HG03571 (cell line): ENCODE measurements around the gene GTF2H4.
A peak's percentile ranks its signal among the peaks of the same experiment; 100 is the strongest.
"Not testable (repeated sequence)": the region's sequence is repeated elsewhere in the genome, so short reads cannot be mapped to it uniquely, and the experiment has no call there.

ENCODE experiments used
- ATAC-seq: cut with Tn5 transposase; IDR thresholded peaks from one replicate; pipeline ENCODE4 v1.9.1; 2021; ENCODE audit not compliant: unreplicated experiment

GTF2H4 gene

GRCh38 chr6:30907758-30908591 is at the start of gene GTF2H4:
TSS of gene GTF2H4 (plus strand) at chr6:30908207.
- ATAC-seq, result peak; percentile 92

- not testable (repeated sequence) for ATAC-seq
These were observed 48.3 kb upstream of the GTF2H4 start for GRCh38 chr6:30859726-30860125.

- ATAC-seq, result no peak
These were observed 46.6 kb upstream of the GTF2H4 start for GRCh38 chr6:30861257-30862048.

- no peak for ATAC-seq
These were observed 45.7 kb upstream of the GTF2H4 start for GRCh38 chr6:30862156-30862875.

GRCh38 chr6:30864325-30864724 is 43.7 kb upstream of the GTF2H4 start:
- ATAC-seq, result no peak

GRCh38 chr6:30869241-30869749 is 38.7 kb upstream of the GTF2H4 start:
- ATAC-seq, result not testable (repeated sequence)

GRCh38 chr6:30870546-30870945 is 37.5 kb upstream of the GTF2H4 start:
- ATAC-seq, result no peak

GRCh38 chr6:30871592-30872183 is 36.3 kb upstream of the GTF2H4 start:
- ATAC-seq, result no peak

- ATAC-seq, result no peak
These were observed 34.8 kb upstream of the GTF2H4 start for GRCh38 chr6:30873137-30873640.

- not testable (repeated sequence) for ATAC-seq
These were observed 34.2 kb upstream of the GTF2H4 start for GRCh38 chr6:30873795-30874194.

- no peak for ATAC-seq
These were observed 32.6 kb upstream of the GTF2H4 start for GRCh38 chr6:30875244-30876038.

- no peak for ATAC-seq
These were observed 31.8 kb upstream of the GTF2H4 start for GRCh38 chr6:30876039-30876730.

GRCh38 chr6:30877419-30878262 is 30.4 kb upstream of the GTF2H4 start:
- ATAC-seq, result peak; percentile 49

GRCh38 chr6:30879684-30880427 is 28.2 kb upstream of the GTF2H4 start:
- ATAC-seq, result no peak

GRCh38 chr6:30880698-30881252 is 27.2 kb upstream of the GTF2H4 start:
- no peak for ATAC-seq

GRCh38 chr6:30881392-30882203 is 26.4 kb upstream of the GTF2H4 start:
- ATAC-seq, result no peak
